Hippocampal formation (tissue), 2 donors: Measurements from ENCODE around the gene TCF7L1.

Experiments
- DNase-seq, 2 donors: peaks; one replicate each; lab custom pipeline; 2025; lab: John Stamatoyannopoulos, UW

Gene TCF7L1

DNA sequence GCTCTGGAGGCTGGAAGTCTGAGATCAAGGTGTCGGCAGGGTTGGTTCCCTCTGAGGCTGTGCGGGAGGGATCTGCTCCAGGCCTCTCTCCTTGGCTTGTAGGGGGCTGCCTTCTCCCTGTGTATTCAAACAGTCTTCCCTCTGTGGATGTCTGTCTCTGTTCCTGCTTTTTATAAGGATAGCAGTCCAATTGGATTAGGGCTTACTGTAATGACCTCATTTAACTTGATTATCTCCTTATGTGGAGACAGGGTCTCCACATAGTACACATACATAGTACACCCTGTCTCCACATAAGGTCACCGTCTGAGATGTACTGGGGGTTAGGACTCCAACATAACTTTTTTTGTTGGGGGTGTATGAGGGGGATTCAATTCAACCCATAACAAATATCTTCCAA, 30.5 kb downstream of the TCF7L1 start:
- no peak for DNase-seq

- no peak for DNase-seq
These were observed 31.0 kb downstream of the TCF7L1 start for GRCh38 chr2:85164145-85164569.

GRCh38 chr2:85165088-85165690, 32.0 kb downstream of the TCF7L1 start:
- no peak for DNase-seq

DNA sequence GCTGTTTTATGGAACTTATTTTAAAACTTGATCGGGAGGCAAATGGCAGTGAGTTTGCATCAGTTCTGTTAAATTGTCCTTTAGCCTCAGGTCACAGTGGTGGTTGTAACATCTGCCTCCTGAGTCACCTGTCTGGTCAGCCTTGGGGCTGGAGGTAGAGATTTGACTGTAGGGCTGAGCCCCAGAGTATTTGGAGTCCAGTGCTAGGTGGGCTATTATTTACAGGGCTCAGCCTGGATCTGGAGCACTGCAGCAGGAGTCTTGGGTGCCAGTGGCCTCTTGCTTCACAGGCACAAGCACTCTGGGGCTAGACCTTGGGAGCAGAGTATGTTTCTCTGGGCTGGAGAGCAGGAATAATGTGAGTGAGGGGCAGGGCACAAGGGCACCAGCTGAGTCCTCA, 32.8 kb downstream of the TCF7L1 start:
- DNase-seq, result no peak

DNA sequence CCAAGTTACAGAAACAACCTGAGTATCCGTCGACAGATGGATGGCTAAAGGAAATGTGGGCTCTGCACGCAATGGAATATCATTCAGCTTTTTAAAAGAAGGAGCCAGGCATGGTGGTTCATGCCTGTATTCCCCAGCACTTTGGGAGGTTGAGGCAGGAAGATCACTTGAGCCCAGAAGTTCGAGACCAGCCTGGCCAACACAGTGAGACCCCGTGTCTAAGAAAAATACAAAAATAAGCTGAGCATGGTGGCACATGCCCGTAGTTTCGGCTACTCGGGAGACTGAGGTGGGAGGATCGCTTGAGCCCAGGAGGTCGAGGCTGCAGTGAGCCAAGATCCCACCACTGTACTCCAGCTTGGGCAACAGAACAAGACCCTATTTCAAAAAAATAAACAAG, 34.3 kb downstream of the TCF7L1 start:
- DNase-seq, result no peak

GRCh38 chr2:85168942-85169341, 35.8 kb downstream of the TCF7L1 start:
- DNase-seq, result no peak

GRCh38 chr2:85169581-85169980, 36.4 kb downstream of the TCF7L1 start:
- no peak for DNase-seq

GRCh38 chr2:85170938-85171475, 37.8 kb downstream of the TCF7L1 start:
- no peak for DNase-seq

- no peak for DNase-seq
These were observed 38.7 kb downstream of the TCF7L1 start for GRCh38 chr2:85171916-85172315.

DNA sequence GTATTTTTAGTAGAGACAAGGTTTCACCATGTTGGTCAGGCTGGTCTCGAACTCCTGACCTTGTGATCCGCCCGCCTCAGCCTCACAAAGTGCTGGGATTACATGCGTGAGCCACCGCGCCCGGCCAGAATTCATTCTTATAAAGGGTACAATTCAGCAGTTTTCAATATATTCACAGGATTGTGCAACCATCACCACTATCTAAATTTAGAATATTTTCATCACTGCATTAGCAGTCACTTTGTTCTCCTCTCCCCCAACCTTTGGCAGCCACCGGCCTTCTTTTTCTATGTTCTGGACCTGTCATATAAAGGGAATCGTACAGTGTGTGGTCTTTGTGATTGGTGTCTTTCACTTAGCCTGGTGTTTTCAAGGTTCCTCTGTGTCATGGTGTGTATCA, 40.7 kb downstream of the TCF7L1 start:
- DNase-seq, result no peak

DNA sequence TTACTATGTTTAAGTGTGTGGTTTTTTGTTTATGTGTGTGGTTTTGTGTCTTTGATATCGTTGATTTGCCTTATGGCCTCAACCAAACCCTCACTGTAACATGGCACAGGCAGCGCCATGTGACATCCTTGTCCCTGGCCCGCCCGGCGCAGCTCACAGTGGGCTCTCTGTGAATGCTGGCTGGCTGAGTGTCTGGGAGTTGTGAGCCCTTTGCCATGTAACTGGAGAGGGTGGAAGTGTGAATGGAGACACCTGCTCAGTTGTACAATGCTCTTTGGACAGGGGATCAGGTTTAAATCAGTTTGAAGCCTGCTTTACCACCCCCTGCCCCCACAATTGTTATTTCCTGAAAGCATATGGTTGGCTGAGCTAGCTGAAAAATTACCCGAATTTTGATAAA, 41.8 kb downstream of the TCF7L1 start:
- DNase-seq, result no peak

- DNase-seq, result no peak
These were observed 42.4 kb downstream of the TCF7L1 start for GRCh38 chr2:85175369-85176299.

DNA sequence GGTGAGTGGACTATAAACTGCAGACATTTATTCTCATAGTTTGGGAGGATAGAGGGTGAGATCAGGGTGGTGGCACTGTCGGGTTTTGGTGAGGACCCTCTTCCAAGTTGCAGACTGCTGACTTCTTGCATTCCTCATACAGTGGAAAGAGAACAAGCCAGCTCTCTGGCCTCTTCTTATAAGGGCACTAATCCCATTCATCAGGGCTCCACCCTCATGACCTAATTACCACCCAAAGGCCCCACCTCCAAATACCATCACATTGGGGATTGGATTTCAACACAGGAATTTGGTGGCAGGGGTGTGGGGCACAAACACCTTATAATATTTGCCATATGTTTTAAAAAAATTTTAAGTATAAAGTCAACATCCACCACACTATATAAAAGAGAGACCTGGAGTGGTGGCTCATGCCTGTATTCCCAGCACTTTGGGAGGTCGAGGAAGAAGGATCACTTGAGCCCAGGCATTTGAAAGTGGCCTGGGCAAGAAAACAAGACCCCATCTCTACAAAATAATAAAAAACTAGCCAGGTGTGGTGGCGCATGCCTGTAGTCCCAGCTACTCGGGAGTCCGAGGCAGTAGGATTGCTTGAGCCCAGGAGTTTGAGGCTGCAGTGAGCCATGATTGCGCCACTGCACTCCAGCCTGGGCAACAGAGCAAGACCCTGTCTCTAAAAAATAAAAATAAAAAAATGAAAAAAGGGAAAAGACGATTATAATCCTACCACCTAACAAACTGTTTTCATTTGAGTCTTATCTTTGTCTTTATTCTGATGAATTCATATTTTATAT, 44.0 kb downstream of the TCF7L1 start:
- no peak for DNase-seq

- DNase-seq, result no peak
These were observed 45.0 kb downstream of the TCF7L1 start for GRCh38 chr2:85178154-85178553.

- no peak for DNase-seq
These were observed 45.8 kb downstream of the TCF7L1 start for GRCh38 chr2:85178980-85179411.

DNA sequence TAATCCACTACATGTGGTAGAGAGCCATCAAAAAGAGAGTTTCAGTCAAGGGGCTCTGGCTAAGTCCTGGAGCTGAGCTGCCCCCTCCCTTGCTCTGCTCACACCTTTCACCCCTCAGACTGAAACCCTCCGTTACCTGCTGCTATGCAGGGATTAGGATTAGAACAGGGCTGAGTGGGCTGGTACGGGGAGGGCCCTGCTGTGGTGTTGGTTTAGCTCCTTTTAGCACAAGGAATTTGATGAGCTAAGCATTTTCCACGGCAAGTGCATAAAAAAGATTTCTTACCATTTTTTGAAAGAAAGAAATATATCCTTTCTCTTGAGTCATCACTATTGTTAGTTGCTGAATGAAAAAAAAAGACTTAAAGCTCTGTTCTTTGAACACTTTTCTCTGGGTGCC, 46.3 kb downstream of the TCF7L1 start:
- DNase-seq, result no peak

DNA sequence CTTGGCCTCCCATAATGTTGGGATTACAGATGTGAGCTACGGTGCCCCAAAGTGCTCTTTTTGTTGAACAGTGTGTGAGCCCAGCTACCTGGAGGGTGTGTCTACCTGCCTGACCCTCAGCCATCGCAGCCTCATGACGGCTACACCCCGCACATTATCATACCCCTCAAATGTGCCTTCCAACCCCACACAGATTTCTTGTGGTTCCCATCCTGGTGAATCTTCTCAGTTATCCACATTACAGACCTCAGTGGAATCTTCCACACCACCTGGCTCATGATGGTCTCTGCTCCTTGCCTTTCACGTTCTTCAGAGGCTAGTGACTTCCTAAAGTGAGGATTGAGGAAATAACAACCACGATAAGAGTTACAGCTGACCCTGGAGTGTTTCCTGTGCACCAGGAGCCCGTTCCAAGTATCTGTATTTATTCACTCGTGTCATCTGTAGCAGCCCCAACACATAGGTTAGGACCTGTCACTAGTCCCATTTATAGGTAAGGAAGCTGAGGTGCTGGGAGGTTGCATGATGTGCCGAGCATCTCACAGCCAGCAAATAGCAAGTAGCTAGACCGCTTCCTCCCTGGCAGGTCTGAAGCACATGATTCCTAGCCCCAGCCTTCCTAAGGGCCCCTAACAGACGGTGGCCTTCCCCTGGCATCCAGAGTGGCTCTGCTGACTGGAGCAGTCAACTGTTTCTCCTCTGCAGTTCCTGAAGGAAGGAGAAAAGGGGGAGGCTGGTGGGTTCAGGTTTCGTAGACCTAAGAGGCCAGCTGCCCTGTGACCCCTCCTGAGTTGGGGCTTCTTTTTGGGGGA, 47.3 kb downstream of the TCF7L1 start:
- no peak for DNase-seq

DNA sequence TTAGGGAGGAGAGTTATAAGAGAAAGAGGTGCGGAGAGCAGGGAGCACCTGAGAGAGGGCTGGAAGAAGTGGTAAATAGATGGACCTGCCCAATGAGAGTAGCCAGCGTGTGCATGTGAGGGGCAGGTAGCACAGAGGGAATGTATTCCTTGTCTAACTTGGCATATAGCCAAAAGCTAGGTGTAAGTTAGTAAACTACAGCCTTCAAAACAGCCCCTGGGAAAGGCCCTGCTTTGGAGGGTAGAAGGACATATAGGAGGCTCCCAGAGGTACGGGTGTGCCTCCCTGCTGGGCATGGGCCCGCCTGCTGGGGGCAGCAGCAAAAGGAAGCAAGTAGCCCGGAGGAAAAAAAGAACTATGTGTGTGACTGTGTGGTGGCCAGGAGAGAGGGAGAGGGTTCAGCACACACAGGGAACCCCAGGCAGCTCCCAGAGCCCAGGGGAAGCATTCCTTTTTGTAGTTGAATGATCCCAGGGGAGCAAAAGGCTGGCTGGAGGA, 48.0 kb downstream of the TCF7L1 start:
- DNase-seq, result no peak

DNA sequence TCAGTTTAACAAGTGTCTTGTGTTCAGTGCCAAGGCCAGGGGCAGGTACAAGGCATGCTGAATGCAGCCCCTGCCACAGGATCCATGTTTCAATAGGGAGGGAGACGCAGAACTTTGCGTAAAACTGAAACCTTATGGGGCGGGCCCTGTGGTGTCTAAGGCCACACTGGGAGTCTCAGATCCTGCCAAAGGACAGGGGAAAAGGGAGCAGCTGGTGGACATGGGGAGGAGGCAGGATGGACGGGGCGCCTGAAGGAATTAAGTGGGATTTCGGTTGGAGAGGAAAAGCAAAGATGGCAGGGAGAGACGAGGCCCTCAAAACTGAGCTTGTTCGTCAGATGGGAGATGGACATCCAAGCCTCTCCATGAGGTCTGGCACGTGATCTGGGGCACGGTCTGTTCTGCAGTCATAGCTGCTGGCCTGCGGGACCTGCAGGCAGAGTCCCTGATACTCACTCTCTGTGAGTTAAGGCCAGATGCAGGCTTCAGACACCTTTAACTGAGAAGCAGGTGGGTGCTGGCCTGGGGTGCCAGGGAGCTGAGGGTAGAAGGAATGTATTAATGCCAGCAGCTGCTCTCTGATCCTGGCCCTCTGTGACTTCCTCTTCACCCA, 48.8 kb downstream of the TCF7L1 start:
- DNase-seq, result no peak

GRCh38 chr2:85183076-85183475, 49.9 kb downstream of the TCF7L1 start:
- DNase-seq, result no peak

DNA sequence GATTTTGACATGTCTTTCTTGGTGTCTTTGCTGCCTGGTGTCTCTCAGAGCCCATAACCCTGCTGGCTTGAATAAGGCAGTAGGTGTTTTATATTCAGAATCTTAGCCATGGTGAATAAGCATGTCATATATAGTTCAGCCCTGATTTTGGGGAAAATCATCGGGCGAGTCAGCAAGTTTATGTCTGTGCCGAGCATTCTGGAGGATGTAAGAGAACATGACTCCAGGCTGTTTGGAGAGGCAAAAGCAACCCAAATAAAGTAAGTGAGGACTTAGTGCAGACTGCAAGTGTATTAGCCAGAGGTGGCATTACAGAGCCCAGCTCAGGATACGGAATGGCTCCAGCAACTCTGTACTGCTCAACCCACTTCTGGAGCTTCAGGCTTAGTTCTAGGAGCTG, 50.3 kb downstream of the TCF7L1 start:
- no peak for DNase-seq
